Activated CD8-positive, alpha-beta T cell treated with anti-CD3 and anti-CD28 coated beads, Interleukin-2, amount 10 ng/mL, durations not matched to agents 7 days and 5 days (primary cell): Measurements from ENCODE around the gene OGFOD1. TPM values are rescaled to one million over a fixed set of nuclear protein-coding genes. Genes with fewer than 3 reads are reported as not detected.

Experiments
- ATAC-seq: fragments of 150-1000 bp; cut with Tn5 transposase; one replicate; pipeline ENCODE4 v1.10.0; 2021; ENCODE audit warnings: moderate library complexity
- CTCF ChIA-PET: fragments of 350-600 bp; sonication (Branson Sonifier 250); formaldehyde crosslinking; loops from one replicate; lab custom pipeline; 2021; ENCODE audit warnings: antibody characterized with exemption; lab: Charles Lee
- POLR2A ChIA-PET: fragments of 350-600 bp; sonication (Branson Sonifier 250); formaldehyde crosslinking; loops from one replicate; lab custom pipeline; 2021; ENCODE audit warnings: antibody characterized with exemption; lab: Charles Lee
- DNase-seq: peaks from one replicate; pipeline ENCODE4 v3.0.0-alpha.2; 2020
- H3K27ac Mint-ChIP-seq: one replicate; pipeline ENCODE4 v1.8.0; 2021; ENCODE audit warnings: mild to moderate bottlenecking, mixed read lengths
- H3K27me3 Mint-ChIP-seq: one replicate; pipeline ENCODE4 v1.8.0; 2021; ENCODE audit warnings: low read depth, mixed read lengths
- H3K36me3 Mint-ChIP-seq: one replicate; pipeline ENCODE4 v1.8.0; 2021; ENCODE audit warnings: low read depth, mixed read lengths
- H3K4me1 Mint-ChIP-seq: one replicate; pipeline ENCODE4 v1.8.0; 2021; ENCODE audit warnings: low read depth, mixed read lengths
- H3K4me3 Mint-ChIP-seq: one replicate; pipeline ENCODE4 v1.8.0; 2021; ENCODE audit warnings: mild to moderate bottlenecking, mixed read lengths
- H3K9me3 Mint-ChIP-seq: one replicate; pipeline ENCODE4 v1.8.0; 2022; ENCODE audit warnings: mixed read lengths; ENCODE audit not compliant: insufficient read depth
- total RNA-seq, 2 experiments: library from RNA; stranded (reverse); gene quantifications; one replicate each; pipeline ENCODE4 v1.2.3, GENCODE V29; 2021

OGFOD1 gene
- total RNA-seq, 2 experiments from 2014 or later: 41.8 to 42.0 TPM

DNA sequence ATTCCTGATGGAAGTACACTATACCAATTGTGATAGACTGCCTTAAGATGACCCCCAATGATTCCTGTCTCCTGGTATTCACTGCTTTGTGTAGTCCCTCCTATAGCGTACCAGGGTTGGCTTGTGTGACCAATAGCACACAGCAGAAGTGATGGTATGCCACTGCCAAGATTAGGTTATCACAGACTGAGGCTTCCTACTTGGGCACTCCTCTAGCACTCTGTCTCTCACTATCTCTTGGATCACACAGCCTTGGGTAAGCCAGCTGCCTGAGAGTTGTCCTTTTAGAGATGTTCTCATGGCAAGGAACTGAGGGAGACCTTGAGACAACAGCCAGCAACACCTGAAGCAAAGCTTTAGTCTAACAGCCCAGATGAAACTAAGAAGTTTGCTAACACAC lies 13.3 kb upstream of the OGFOD1 start:
- peaks cover 63% of the 10 kb centered on the region for H3K36me3 Mint-ChIP-seq

GRCh38 chr16:56447286-56447685 lies 4.1 kb upstream of the OGFOD1 start:
- ATAC-seq: no peak
- Mint-ChIP-seq H3K4me3 (no peak overlapping the region), H3K9me3 (no peaks in the 10 kb centered on the region), H3K27ac (peak overlapping the region; percentile 19), H3K27me3 (no peaks in the 10 kb centered on the region), H3K4me1 (peaks cover 40% of the 10 kb centered on the region), H3K36me3 (peaks cover 52% of the 10 kb centered on the region)
- ChIA-PET CTCF (interaction anchor here (1.0 to 1.2 kb wide), 2 partner anchors 21 to 130 kb away, joined by 3 to 4 read pairs; no protein-coding TSS in a partner anchor), POLR2A (no interaction called here)
- DNase-seq: no peak

More for the DNA sequence above, 13.3 kb upstream of the OGFOD1 start:
- no peak overlapping the region for H3K4me3 Mint-ChIP-seq
- DNase-seq (no peak), ATAC-seq (no peak)
- no peaks in the 10 kb centered on the region for H3K9me3 Mint-ChIP-seq
- CTCF ChIA-PET: interaction anchor here (0.7 kb wide), 1 partner anchor 76 kb away, joined by 3 read pairs; no protein-coding TSS in a partner anchor
- no peak overlapping the region for H3K27ac Mint-ChIP-seq
- no peaks in the 10 kb centered on the region for H3K27me3 Mint-ChIP-seq
- no peaks in the 10 kb centered on the region for H3K4me1 Mint-ChIP-seq
- POLR2A ChIA-PET: no interaction called here

DNA sequence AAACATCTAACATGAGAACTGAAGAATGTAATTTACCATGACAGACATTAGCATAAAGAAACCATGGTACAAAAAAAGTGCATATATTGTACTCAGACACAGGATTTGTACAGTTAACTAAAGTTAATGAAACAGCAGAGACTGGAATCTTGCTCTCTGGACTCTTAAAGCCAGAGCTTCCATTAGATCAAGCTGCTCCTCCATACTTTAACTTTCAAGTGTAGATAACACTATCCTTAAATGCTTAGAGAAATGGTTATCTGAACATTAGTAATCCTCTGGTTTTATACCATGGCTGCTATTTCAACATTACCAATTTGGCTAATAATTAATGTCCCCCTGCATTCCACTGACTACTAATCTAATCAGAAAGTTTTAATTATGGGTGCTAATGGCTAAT lies 3.3 kb upstream of the OGFOD1 start:
- POLR2A ChIA-PET: no interaction called here
- H3K27ac Mint-ChIP-seq: no peak overlapping the region
- DNase-seq: no peak
- ATAC-seq: no peak
- H3K4me1 Mint-ChIP-seq: peaks cover 47% of the 10 kb centered on the region
- peaks cover 49% of the 10 kb centered on the region for H3K36me3 Mint-ChIP-seq
- CTCF ChIA-PET: interaction anchor here (1.2 to 1.3 kb wide), 2 partner anchors 21 to 129 kb away, joined by 3 read pairs; no protein-coding TSS in a partner anchor
- no peaks in the 10 kb centered on the region for H3K9me3 Mint-ChIP-seq
- no peak overlapping the region for H3K4me3 Mint-ChIP-seq
- H3K27me3 Mint-ChIP-seq: no peaks in the 10 kb centered on the region

GRCh38 chr16:56450275-56450985 lies 924 bp upstream of the OGFOD1 start:
- H3K9me3 Mint-ChIP-seq: no peaks in the 10 kb centered on the region
- DNase-seq (no peak), ATAC-seq (no peak)
- ChIA-PET CTCF (interaction anchor here (0.6 to 3.8 kb wide), 5 partner anchors 10 to 251 kb away, joined by 3 to 15 read pairs (median 6); no protein-coding TSS in a partner anchor), POLR2A (interaction anchor here (1.0 to 1.4 kb wide), 5 partner anchors 10 to 94 kb away, joined by 4 to 6 read pairs (median 5); no protein-coding TSS in a partner anchor)
- H3K36me3 Mint-ChIP-seq: peaks cover 55% of the 10 kb centered on the region
- H3K4me1 Mint-ChIP-seq: peaks cover 47% of the 10 kb centered on the region
- peak overlapping the region; percentile 93 for H3K27ac Mint-ChIP-seq
- H3K4me3 Mint-ChIP-seq: peak overlapping the region; percentile 90
- no peaks in the 10 kb centered on the region for H3K27me3 Mint-ChIP-seq

GRCh38 chr16:56451753-56452689 lies 667 bp downstream of the OGFOD1 start:
- peaks cover 54% of the 10 kb centered on the region for H3K4me1 Mint-ChIP-seq
- ATAC-seq: peak; percentile 53
- ChIA-PET CTCF (interaction anchor here (1.0 to 3.8 kb wide), 5 partner anchors 8 to 250 kb away, joined by 3 to 15 read pairs (median 6); no protein-coding TSS in a partner anchor), POLR2A (interaction anchor here (0.6 to 1.4 kb wide), 7 partner anchors 9 to 95 kb away, joined by 3 to 6 read pairs (median 4); partner anchors contain the start of gene AMFR)
- peak overlapping the region; percentile 90 for H3K4me3 Mint-ChIP-seq
- H3K9me3 Mint-ChIP-seq: no peaks in the 10 kb centered on the region
- no peaks in the 10 kb centered on the region for H3K27me3 Mint-ChIP-seq
- peak overlapping the region; percentile 93 for H3K27ac Mint-ChIP-seq
- DNase-seq: peak; percentile 35
- H3K36me3 Mint-ChIP-seq: peaks cover 57% of the 10 kb centered on the region

DNA sequence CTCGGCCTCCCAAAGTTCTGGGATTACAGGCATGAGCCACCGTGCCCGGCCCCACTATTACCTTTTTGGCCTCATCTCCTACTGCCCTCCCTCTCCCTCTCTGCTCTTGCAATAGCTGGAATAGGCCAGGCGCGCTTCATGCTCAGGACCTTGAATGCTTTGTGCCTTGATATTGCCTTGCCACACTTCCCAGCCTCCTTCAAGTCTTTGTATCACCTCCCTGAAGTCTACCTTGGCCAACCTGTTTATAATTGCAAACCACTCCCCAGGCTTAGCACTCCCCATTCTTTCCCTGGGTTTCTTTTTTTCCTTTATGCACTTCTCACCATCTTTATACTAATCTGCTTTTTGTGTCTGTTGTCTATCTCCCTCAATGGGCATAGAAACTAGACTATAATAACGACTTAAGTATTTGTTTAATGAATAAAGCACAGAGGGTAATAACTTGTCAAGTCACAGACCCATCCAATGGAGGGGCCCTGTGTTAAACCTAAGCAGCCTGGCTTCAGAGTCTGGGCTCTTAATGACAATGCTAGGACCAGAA lies 6.6 kb downstream of the OGFOD1 start:
- Mint-ChIP-seq H3K27me3 (no peaks in the 10 kb centered on the region), H3K36me3 (peaks cover 67% of the 10 kb centered on the region), H3K4me3 (no peak overlapping the region), H3K4me1 (peaks cover 13% of the 10 kb centered on the region), H3K27ac (no peak overlapping the region), H3K9me3 (no peaks in the 10 kb centered on the region)
- CTCF ChIA-PET: no interaction called here
- DNase-seq: no peak
- no peak for ATAC-seq
- POLR2A ChIA-PET: no interaction called here

DNA sequence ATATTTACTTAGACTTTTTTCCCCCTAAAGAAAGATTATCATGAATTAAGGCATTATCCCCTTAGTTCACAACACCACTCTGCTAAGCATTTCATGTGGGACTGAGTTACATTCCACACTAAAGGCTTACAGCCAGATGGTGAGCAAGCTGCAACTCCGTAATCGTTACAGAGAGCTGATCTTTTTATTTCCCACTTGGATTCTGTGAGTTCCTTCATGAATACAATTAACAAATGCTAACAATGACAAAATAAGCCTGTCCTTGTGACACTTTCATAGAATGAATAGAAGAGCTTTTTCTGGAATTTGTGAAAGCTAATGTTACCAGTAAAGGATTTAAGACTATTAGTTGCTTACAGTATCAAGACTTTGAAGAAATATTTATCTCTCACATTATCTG lies 8.7 kb downstream of the OGFOD1 start:
- Mint-ChIP-seq H3K4me3 (no peak overlapping the region), H3K9me3 (no peaks in the 10 kb centered on the region), H3K27ac (no peak overlapping the region), H3K27me3 (no peaks in the 10 kb centered on the region), H3K4me1 (peaks cover 9% of the 10 kb centered on the region), H3K36me3 (peaks cover 65% of the 10 kb centered on the region)
- CTCF ChIA-PET: interaction anchor here (0.9 to 2.3 kb wide), 2 partner anchors 9 to 140 kb away, joined by 4 to 6 read pairs; partner anchors contain the start of genes NUDT21 and OGFOD1
- ATAC-seq (no peak), DNase-seq (no peak)
- POLR2A ChIA-PET: interaction anchor here (2.5 kb wide), 1 partner anchor 9 kb away, joined by 6 read pairs; the partner anchor contains the start of genes NUDT21 and OGFOD1

- peaks cover 62% of the 10 kb centered on the region for H3K36me3 Mint-ChIP-seq
- H3K9me3 Mint-ChIP-seq: no peaks in the 10 kb centered on the region
- ChIA-PET CTCF (no interaction called here), POLR2A (interaction anchor here (1.1 kb wide), 1 partner anchor 9 kb away, joined by 3 read pairs; no protein-coding TSS in a partner anchor)
- no peak overlapping the region for H3K4me3 Mint-ChIP-seq
- no peaks in the 10 kb centered on the region for H3K27me3 Mint-ChIP-seq
- no peaks in the 10 kb centered on the region for H3K4me1 Mint-ChIP-seq
- DNase-seq: no peak
- no peak overlapping the region for H3K27ac Mint-ChIP-seq
- no peak for ATAC-seq
Measured at GRCh38 chr16:56462064-56462796, 10.9 kb downstream of the OGFOD1 start.

- H3K36me3 Mint-ChIP-seq: peaks cover 64% of the 10 kb centered on the region
- H3K27ac Mint-ChIP-seq: no peak overlapping the region
Measured at GRCh38 chr16:56463153-56463552, 11.8 kb downstream of the OGFOD1 start.

DNA sequence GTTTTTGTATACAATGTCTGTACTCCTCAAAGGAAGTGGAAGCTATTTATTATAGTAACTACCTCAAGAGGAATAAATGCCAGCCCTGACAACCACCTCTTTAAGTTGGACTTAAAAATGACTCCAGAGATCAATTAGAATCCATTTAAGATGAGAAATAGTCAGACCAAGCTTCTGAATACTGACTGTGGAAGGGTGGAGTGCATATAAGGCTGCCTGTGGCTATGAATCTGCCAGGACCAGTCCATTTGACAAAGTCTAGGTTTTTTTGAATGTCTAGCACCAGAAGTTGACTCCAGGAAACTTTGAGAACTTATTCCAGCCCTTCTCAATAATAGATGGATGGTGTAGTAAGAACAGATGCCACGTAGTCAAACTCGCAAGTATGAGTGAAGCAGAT lies 15.0 kb downstream of the OGFOD1 start:
- no peaks in the 10 kb centered on the region for H3K9me3 Mint-ChIP-seq
- H3K27me3 Mint-ChIP-seq: no peaks in the 10 kb centered on the region
- DNase-seq: no peak
- H3K4me1 Mint-ChIP-seq: no peaks in the 10 kb centered on the region
- H3K27ac Mint-ChIP-seq: no peak overlapping the region
- POLR2A ChIA-PET: no interaction called here
- ATAC-seq: no peak
- no peak overlapping the region for H3K4me3 Mint-ChIP-seq
- H3K36me3 Mint-ChIP-seq: peaks cover 69% of the 10 kb centered on the region
- CTCF ChIA-PET: no interaction called here

More at GRCh38 chr16:56463153-56463552, 11.8 kb downstream of the OGFOD1 start:
- CTCF ChIA-PET: no interaction called here
- no peaks in the 10 kb centered on the region for H3K27me3 Mint-ChIP-seq
- ATAC-seq: no peak
- POLR2A ChIA-PET: interaction anchor here (0.6 to 2.1 kb wide), 2 partner anchors 12 to 248 kb away, joined by 4 to 5 read pairs; partner anchors contain the start of genes NUDT21 and OGFOD1
- no peaks in the 10 kb centered on the region for H3K4me1 Mint-ChIP-seq
- H3K4me3 Mint-ChIP-seq: no peak overlapping the region
- H3K9me3 Mint-ChIP-seq: no peaks in the 10 kb centered on the region
- no peak for DNase-seq
